ENCODE data around the gene SDK1.

SDK1 gene

GRCh38 chr7:3404501-3404900 is 103.4 kb downstream of the SDK1 start:
- Histone ChIP-seq H3K27ac (replicated peaks; ENCODE audit: low read length) (no peak overlapping the region), H3K4ac (ENCODE audit: low read length) (no peak overlapping the region), H3K79me1 (ENCODE audit: low read depth, low read length) (no peaks in the 10 kb centered on the region), H3K9me3 (replicated peaks in 1 of 2; ENCODE audit: control insufficient read depth in 2 of 2, insufficient read depth in 1 of 2, low read depth in 1 of 2, low read length in 2 of 2) (no peaks in the 10 kb centered on the region), H3K27me3 (ENCODE audit: control insufficient read depth in 3 of 3, insufficient read depth in 3 of 3, low read depth in 1 of 3, low read length in 3 of 3) (no peaks in the 10 kb centered on the region), H2BK5ac (ENCODE audit: low read length) (no peak overlapping the region), H3K4me1 (ENCODE audit: control insufficient read depth in 2 of 2, insufficient read depth in 1 of 2, low read depth in 1 of 2, low read length in 2 of 2) (peaks cover 0 to 2% of the 10 kb centered on the region in 2 donors), H2BK120ac (ENCODE audit: low read depth, low read length) (no peak overlapping the region), H3K23ac (ENCODE audit: low read depth, low read length, poor library complexity) (no peak overlapping the region), H3K9ac (ENCODE audit: low read depth, low read length, poor library complexity) (no peak overlapping the region), H2AFZ (ENCODE audit: low read length) (no peak overlapping the region), H2AK5ac (ENCODE audit: low read depth, low read length) (no peak overlapping the region), H3K14ac (ENCODE audit: low read length) (no peak overlapping the region), H3K18ac (ENCODE audit: low read length) (no peak overlapping the region), H3K4me3 (ENCODE audit: low read length in 2 of 2) (no peak overlapping the region), H2BK12ac (ENCODE audit: low read length) (no peak overlapping the region), H3K4me2 (ENCODE audit: insufficient read depth, low read length, poor library complexity, severe bottlenecking) (no peak overlapping the region), H4K91ac (ENCODE audit: low read depth, low read length, poor library complexity) (no peak overlapping the region), H2BK15ac (ENCODE audit: low read length) (no peak overlapping the region), H3K36me3 (replicated peaks in 1 of 2; ENCODE audit: control insufficient read depth in 2 of 2, insufficient read depth in 2 of 2, low read length in 2 of 2) (no peaks in the 10 kb centered on the region), H4K8ac (ENCODE audit: low read depth, low read length) (no peak overlapping the region)
- 100% methylated on average over 1 of the region's 1 CpG; no CpG with 5 or more reads in 1 of the 2 donors for WGBS, 2 donors (ENCODE audit: extremely low coverage in 2 of 2, insufficient read length in 2 of 2, insufficient replicate concordance in 1 of 2)
- DNase-seq (ENCODE audit: low spot score) = no peak

DNA sequence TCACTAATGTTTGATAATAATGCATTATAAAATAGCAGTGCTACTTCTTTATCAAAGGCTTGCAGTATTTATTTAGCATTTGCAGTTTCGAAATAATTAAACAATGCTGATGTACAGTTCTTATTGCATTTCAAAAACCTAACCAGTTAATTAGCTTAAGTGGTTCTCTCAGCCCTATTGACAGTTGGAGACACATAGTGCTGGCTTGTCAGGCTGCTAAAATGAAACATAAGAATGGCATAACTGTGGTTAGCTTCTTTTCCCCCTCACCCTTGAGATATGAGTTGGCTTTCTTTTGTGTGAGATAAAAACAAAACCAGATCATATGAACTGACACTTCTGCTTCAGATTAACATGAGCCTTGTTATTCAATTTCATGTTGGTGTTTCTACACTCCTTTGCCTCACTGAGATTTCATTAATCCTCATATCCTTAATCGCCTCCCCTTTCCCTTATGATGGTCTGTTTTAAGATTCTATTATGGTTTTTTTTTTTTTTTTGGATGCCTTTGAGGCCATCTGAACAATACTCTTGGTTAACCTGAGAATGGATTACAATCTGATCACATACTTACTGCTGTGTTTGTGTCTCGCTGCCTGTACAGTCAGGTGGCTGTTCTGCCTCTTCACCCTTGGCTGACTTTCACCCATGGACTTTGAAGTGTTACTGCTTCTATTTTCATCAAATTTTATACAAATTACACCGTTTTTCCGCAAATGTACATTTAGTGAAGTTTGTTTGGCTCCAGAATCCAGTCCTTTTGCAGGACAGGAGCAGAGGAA is 108.0 kb downstream of the SDK1 start:
- Histone ChIP-seq H2BK120ac (ENCODE audit: low read depth, low read length) (no peak overlapping the region), H3K27ac (replicated peaks; ENCODE audit: low read length) (no peak overlapping the region), H4K8ac (ENCODE audit: low read depth, low read length) (no peak overlapping the region), H3K4ac (ENCODE audit: low read length) (no peak overlapping the region), H3K9me3 (replicated peaks in 1 of 2; ENCODE audit: control insufficient read depth in 2 of 2, insufficient read depth in 1 of 2, low read depth in 1 of 2, low read length in 2 of 2) (no peaks in the 10 kb centered on the region), H4K91ac (ENCODE audit: low read depth, low read length, poor library complexity) (no peak overlapping the region), H3K27me3 (ENCODE audit: control insufficient read depth in 3 of 3, insufficient read depth in 3 of 3, low read depth in 1 of 3, low read length in 3 of 3) (no peaks in the 10 kb centered on the region), H3K4me2 (ENCODE audit: insufficient read depth, low read length, poor library complexity, severe bottlenecking) (no peak overlapping the region), H3K79me1 (ENCODE audit: low read depth, low read length) (no peaks in the 10 kb centered on the region), H3K4me1 (ENCODE audit: control insufficient read depth in 2 of 2, insufficient read depth in 1 of 2, low read depth in 1 of 2, low read length in 2 of 2) (peaks cover 0 to 2% of the 10 kb centered on the region in 2 donors), H3K9ac (ENCODE audit: low read depth, low read length, poor library complexity) (no peak overlapping the region), H3K18ac (ENCODE audit: low read length) (no peak overlapping the region), H3K14ac (ENCODE audit: low read length) (no peak overlapping the region), H2BK15ac (ENCODE audit: low read length) (no peak overlapping the region), H3K4me3 (ENCODE audit: low read length in 2 of 2) (no peak overlapping the region), H2AFZ (ENCODE audit: low read length) (no peak overlapping the region), H2BK5ac (ENCODE audit: low read length) (no peak overlapping the region), H3K36me3 (replicated peaks in 1 of 2; ENCODE audit: control insufficient read depth in 2 of 2, insufficient read depth in 2 of 2, low read length in 2 of 2) (no peaks in the 10 kb centered on the region), H2AK5ac (ENCODE audit: low read depth, low read length) (no peak overlapping the region), H3K23ac (ENCODE audit: low read depth, low read length, poor library complexity) (no peak overlapping the region), H2BK12ac (ENCODE audit: low read length) (no peak overlapping the region)
- no peak for DNase-seq (ENCODE audit: low spot score)
- no CpG with 5 or more reads among the region's 5 CpGs for WGBS, 2 donors (ENCODE audit: extremely low coverage in 2 of 2, insufficient read length in 2 of 2, insufficient replicate concordance in 1 of 2)

GRCh38 chr7:3412871-3413270 is 111.8 kb downstream of the SDK1 start:
- no peak overlapping the region for H2AK5ac ChIP-seq (ENCODE audit: low read depth, low read length)
- H2AFZ ChIP-seq (ENCODE audit: low read length) = no peak overlapping the region
- no peak overlapping the region for H2BK15ac ChIP-seq (ENCODE audit: low read length)
- H4K8ac ChIP-seq (ENCODE audit: low read depth, low read length) = no peak overlapping the region
- no peak overlapping the region for H3K4ac ChIP-seq (ENCODE audit: low read length)
- H3K36me3 ChIP-seq (replicated peaks in 1 of 2; ENCODE audit: control insufficient read depth in 2 of 2, insufficient read depth in 2 of 2, low read length in 2 of 2) = no peaks in the 10 kb centered on the region
- H4K91ac ChIP-seq (ENCODE audit: low read depth, low read length, poor library complexity) = no peak overlapping the region
- no peaks in the 10 kb centered on the region for H3K27me3 ChIP-seq (ENCODE audit: control insufficient read depth in 3 of 3, insufficient read depth in 3 of 3, low read depth in 1 of 3, low read length in 3 of 3)
- H2BK5ac ChIP-seq (ENCODE audit: low read length) = no peak overlapping the region
- no peaks in the 10 kb centered on the region for H3K79me1 ChIP-seq (ENCODE audit: low read depth, low read length)
- H3K9ac ChIP-seq (ENCODE audit: low read depth, low read length, poor library complexity) = no peak overlapping the region
- no peak overlapping the region for H2BK120ac ChIP-seq (ENCODE audit: low read depth, low read length)
- H3K14ac ChIP-seq (ENCODE audit: low read length) = no peak overlapping the region
- no CpG with 5 or more reads among the region's 2 CpGs for WGBS, 2 donors (ENCODE audit: extremely low coverage in 2 of 2, insufficient read length in 2 of 2, insufficient replicate concordance in 1 of 2)
- no peak overlapping the region for H3K27ac ChIP-seq (replicated peaks; ENCODE audit: low read length)
- no peak overlapping the region for H3K23ac ChIP-seq (ENCODE audit: low read depth, low read length, poor library complexity)
- no peak overlapping the region for H2BK12ac ChIP-seq (ENCODE audit: low read length)
- H3K4me1 ChIP-seq (ENCODE audit: control insufficient read depth in 2 of 2, insufficient read depth in 1 of 2, low read depth in 1 of 2, low read length in 2 of 2) = peaks cover 1 to 4% of the 10 kb centered on the region in 2 donors
- DNase-seq (ENCODE audit: low spot score) = no peak
- no peak overlapping the region for H3K4me2 ChIP-seq (ENCODE audit: insufficient read depth, low read length, poor library complexity, severe bottlenecking)
- H3K18ac ChIP-seq (ENCODE audit: low read length) = no peak overlapping the region
- H3K9me3 ChIP-seq (replicated peaks in 1 of 2; ENCODE audit: control insufficient read depth in 2 of 2, insufficient read depth in 1 of 2, low read depth in 1 of 2, low read length in 2 of 2) = no peaks in the 10 kb centered on the region
- H3K4me3 ChIP-seq (ENCODE audit: low read length in 2 of 2) = no peak overlapping the region

DNA sequence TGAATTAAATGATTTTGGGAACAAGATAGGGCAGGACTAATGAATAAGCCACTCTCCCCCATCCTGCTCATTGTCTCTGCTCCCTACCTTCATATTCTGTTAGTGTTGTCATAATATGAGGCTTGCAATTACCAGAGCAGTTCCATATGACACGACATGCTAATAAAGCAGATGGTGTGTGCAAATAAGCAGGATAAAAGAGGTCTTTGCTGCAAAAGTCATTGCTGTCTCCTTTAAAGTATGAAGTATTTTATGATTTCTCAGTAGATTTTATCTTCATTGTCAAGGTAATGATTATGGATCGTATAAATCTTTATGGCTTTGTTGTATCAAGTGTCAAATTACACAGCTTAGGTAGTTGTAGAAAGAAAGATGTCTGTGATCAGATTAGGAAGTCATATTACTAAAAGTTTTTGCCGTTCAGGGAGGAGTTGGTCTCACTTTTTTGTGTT is 114.8 kb downstream of the SDK1 start:
- no peak for DNase-seq (ENCODE audit: low spot score)
- no peaks in the 10 kb centered on the region for H3K27me3 ChIP-seq (ENCODE audit: control insufficient read depth in 3 of 3, insufficient read depth in 3 of 3, low read depth in 1 of 3, low read length in 3 of 3)
- H3K23ac ChIP-seq (ENCODE audit: low read depth, low read length, poor library complexity) = no peak overlapping the region
- peaks cover 1 to 4% of the 10 kb centered on the region in 2 donors for H3K4me1 ChIP-seq (ENCODE audit: control insufficient read depth in 2 of 2, insufficient read depth in 1 of 2, low read depth in 1 of 2, low read length in 2 of 2)
- H4K8ac ChIP-seq (ENCODE audit: low read depth, low read length) = no peak overlapping the region
- no peaks in the 10 kb centered on the region for H3K36me3 ChIP-seq (replicated peaks in 1 of 2; ENCODE audit: control insufficient read depth in 2 of 2, insufficient read depth in 2 of 2, low read length in 2 of 2)
- H3K9me3 ChIP-seq (replicated peaks in 1 of 2; ENCODE audit: control insufficient read depth in 2 of 2, insufficient read depth in 1 of 2, low read depth in 1 of 2, low read length in 2 of 2) = no peaks in the 10 kb centered on the region
- no peak overlapping the region for H3K18ac ChIP-seq (ENCODE audit: low read length)
- no peak overlapping the region for H2BK12ac ChIP-seq (ENCODE audit: low read length)
- no peak overlapping the region for H2BK120ac ChIP-seq (ENCODE audit: low read depth, low read length)
- H3K14ac ChIP-seq (ENCODE audit: low read length) = no peak overlapping the region
- no peak overlapping the region for H3K4me2 ChIP-seq (ENCODE audit: insufficient read depth, low read length, poor library complexity, severe bottlenecking)
- no peak overlapping the region for H3K4me3 ChIP-seq (ENCODE audit: low read length in 2 of 2)
- no peak overlapping the region for H3K9ac ChIP-seq (ENCODE audit: low read depth, low read length, poor library complexity)
- no peaks in the 10 kb centered on the region for H3K79me1 ChIP-seq (ENCODE audit: low read depth, low read length)
- no peak overlapping the region for H2BK15ac ChIP-seq (ENCODE audit: low read length)
- no peak overlapping the region for H2AFZ ChIP-seq (ENCODE audit: low read length)
- no CpG with 5 or more reads among the region's 3 CpGs for WGBS, 2 donors (ENCODE audit: extremely low coverage in 2 of 2, insufficient read length in 2 of 2, insufficient replicate concordance in 1 of 2)
- H3K27ac ChIP-seq (replicated peaks; ENCODE audit: low read length) = no peak overlapping the region
- H2AK5ac ChIP-seq (ENCODE audit: low read depth, low read length) = no peak overlapping the region
- no peak overlapping the region for H4K91ac ChIP-seq (ENCODE audit: low read depth, low read length, poor library complexity)
- H3K4ac ChIP-seq (ENCODE audit: low read length) = no peak overlapping the region
- no peak overlapping the region for H2BK5ac ChIP-seq (ENCODE audit: low read length)
